Measurements from ENCODE around the gene DERA.

DNA sequence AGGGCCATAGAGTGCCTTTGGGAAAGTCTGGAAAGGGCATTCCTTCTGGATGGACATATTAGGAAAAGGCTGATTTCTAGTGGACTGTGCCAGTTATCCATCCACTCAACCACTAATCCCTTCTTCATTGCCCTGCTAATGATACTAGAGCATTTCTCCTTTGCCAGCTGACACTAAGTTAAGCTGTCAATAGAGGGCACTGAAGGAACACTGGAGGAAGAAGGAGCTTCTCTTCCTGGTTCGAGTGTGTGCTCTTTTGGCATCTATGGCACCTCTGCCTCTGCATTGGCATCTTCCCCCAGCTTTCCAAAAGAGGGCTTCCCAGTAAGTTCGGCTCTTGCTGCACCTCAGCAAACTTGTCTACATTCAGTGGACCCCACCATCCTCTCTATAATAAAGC is 165.4 kb downstream of the DERA start:
- TF ChIP-seq JUN (IDR thresholded peaks at IDR 0.05; ENCODE audit: low read depth, low read length) (no peak), RFX5 (IDR thresholded peaks at IDR 0.05; ENCODE audit: borderline replicate concordance, low read depth, low read length) (no peak), BRCA1 (IDR thresholded peaks at IDR 0.05; ENCODE audit: low read depth, low read length) (no peak)
- TF ChIP-seq, protein P1, sequence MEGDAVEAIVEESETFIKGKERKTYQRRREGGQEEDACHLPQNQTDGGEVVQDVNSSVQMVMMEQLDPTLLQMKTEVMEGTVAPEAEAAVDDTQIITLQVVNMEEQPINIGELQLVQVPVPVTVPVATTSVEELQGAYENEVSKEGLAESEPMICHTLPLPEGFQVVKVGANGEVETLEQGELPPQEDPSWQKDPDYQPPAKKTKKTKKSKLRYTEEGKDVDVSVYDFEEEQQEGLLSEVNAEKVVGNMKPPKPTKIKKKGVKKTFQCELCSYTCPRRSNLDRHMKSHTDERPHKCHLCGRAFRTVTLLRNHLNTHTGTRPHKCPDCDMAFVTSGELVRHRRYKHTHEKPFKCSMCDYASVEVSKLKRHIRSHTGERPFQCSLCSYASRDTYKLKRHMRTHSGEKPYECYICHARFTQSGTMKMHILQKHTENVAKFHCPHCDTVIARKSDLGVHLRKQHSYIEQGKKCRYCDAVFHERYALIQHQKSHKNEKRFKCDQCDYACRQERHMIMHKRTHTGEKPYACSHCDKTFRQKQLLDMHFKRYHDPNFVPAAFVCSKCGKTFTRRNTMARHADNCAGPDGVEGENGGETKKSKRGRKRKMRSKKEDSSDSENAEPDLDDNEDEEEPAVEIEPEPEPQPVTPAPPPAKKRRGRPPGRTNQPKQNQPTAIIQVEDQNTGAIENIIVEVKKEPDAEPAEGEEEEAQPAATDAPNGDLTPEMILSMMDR (IDR thresholded peaks at IDR 0.05; ENCODE audit: control extremely low read depth in 1 of 3, insufficient read depth in 1 of 3, low read depth in 1 of 3, low read length in 3 of 3): peak in 2 of 3 experiments; percentile 63 to 90; a peak in 3 of 4 replicates
